HFF-Myc (cell line): ENCODE results near the gene CYP17A1.

Source experiments
- DNase-seq: peaks from one replicate; pipeline ENCODE4 v3.0.0-alpha.2; 2011; ENCODE audit warnings: low read depth; ENCODE audit errors: extremely low read depth
- H3K4me3 ChIP-seq: replicated peaks from 2 replicates; pipeline ENCODE4 v1.5.1; 2011; ENCODE audit warnings: low read depth, mild to moderate bottlenecking, control low read depth, low read length
- CTCF ChIP-seq: IDR thresholded peaks from 2 replicates; pipeline ENCODE4 v1.5.1; 2012; ENCODE audit warnings: mild to moderate bottlenecking, low read depth, low read length, control low read depth; ENCODE audit errors: missing control alignments

The CYP17A1 gene

GRCh38 chr10:102813734-102814452 lies 23.3 kb downstream of the CYP17A1 start:
- no peak for DNase-seq
- no peak for TF ChIP-seq CTCF
- no peak overlapping the region for H3K4me3 ChIP-seq

DNA sequence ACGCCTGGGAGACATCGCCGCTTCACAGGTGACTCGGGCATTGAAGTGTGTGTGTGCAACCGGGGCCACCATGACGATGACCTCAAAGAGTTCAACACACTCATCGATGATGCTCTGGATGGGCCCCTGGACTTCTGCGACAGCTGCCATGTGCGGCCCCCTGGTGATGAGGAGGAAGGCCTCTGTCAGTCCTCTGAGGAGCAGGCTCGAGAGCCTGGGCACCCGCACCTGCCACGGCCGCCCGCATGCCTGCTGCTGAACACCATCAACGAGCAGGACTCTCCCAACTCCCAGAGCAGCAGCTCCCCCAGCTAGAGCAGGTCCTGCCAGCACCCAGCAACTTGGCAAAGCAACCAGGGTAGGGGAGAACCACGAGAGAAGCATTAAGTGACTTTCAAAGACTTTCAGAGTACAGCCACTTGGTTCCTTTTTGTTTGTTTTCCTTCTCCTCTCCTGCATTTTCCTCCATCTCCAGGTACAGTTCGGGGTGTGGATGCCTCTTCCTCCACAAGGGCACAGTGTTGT lies 24.1 kb downstream of the CYP17A1 start:
- no peak overlapping the region for H3K4me3 ChIP-seq
- TF ChIP-seq CTCF: no peak
- DNase-seq: no peak

GRCh38 chr10:102812231-102812876 lies 24.9 kb downstream of the CYP17A1 start:
- DNase-seq: no peak
- H3K4me3 ChIP-seq: no peak overlapping the region
- no peak for TF ChIP-seq CTCF

DNA sequence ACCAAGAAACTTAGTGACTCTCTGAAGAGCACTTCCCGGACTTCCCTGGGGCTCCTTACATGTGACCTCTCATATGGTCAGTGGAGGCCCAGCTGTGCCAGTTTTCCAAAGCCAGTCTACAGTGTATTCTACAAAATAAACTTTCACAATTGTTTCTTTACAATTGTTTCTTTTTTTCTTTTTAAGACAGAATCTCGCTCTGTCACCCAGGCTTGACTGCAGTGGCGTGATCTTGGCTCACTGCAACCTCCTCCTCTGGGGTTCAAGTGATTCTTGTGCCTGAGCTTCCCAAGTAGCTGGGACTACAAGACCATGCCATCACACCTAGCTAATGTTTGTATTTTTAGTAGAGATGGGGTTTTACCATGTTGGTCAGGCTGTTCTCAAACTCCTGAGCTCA lies 25.9 kb downstream of the CYP17A1 start:
- no peak overlapping the region for H3K4me3 ChIP-seq
- no peak for DNase-seq
- TF ChIP-seq CTCF: no peak

DNA sequence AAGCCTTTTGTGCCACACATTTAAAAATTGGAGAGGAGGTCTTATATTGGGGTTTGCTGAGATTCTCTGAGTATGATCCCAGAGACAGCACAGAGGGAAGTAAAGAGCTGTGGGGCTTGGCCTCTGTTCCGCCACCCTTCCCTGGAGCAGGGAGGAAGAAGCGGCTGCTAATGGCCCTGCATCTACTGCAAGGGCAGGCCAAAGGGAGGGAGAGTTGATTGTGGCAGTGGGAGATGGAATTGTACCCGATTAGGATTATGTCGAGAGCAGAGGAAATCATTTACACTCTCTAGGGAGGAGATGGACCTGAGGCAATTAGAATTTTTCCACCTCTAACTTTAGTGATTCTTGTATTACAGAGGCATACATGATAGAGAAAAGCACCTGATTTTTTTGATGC lies 28.8 kb downstream of the CYP17A1 start:
- H3K4me3 ChIP-seq: no peak overlapping the region
- no peak for DNase-seq
- no peak for TF ChIP-seq CTCF

DNA sequence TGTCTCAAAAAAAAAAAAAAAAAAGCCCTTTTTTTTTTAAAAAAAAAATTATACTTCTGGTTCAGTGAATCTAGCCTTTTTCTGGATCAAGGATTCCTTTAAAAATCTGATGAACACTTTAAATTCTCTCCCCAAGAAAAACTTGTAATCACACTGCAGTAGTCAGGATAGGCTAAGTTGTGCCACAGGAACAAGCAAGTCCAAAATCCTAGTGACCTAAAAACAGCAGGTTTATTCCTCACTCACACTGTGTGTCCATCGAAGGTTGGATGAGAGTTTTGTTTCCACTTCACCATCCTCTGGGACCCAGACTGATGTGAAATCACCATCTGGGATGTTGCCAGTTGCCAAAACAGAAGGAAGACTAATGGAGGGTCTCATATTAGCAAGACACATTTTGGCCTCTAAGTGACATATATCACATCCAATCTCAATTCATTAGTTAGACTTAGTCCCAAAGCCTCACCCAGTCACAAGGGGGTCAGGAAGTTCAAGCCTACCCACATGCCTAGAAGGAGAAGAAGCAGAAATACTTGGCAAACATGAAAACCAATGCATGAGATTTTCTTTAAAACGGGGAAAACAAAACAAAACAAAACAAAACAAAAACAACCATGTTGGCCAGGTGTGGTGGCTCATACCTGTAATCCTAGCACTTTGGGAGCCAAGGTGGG lies 32.7 kb downstream of the CYP17A1 start:
- DNase-seq: no peak
- no peak overlapping the region for H3K4me3 ChIP-seq
- TF ChIP-seq CTCF: no peak
